GM12878 (cell line): ENCODE data around the gene AASDH. TPM values are rescaled to one million over a fixed set of nuclear protein-coding genes. Genes with fewer than 3 reads are reported as not detected.
A peak's percentile ranks its signal among the peaks of the same experiment; 100 is the strongest.

Experiments
- CHD2 ChIP-seq: IDR thresholded peaks from 2 replicates; pipeline ENCODE4 v1.6.1; 2011; ENCODE audit warnings: low read depth, low read length, improper control_type of control experiment, borderline replicate concordance
- CREB1 ChIP-seq: IDR thresholded peaks from 2 replicates; pipeline ENCODE4 v1.6.1; 2012; ENCODE audit warnings: low read depth, mild to moderate bottlenecking, inconsistent platforms
- HDGF ChIP-seq: fragments of 450-650 bp; IDR thresholded peaks from 2 replicates; pipeline ENCODE4 v1.6.1; 2016; ENCODE audit warnings: antibody characterized with exemption
- MLLT1 ChIP-seq: fragments of 450-650 bp; IDR thresholded peaks from 2 replicates; pipeline ENCODE4 v1.6.1; 2016; ENCODE audit warnings: mild to moderate bottlenecking
- NBN ChIP-seq: fragments of 450-650 bp; IDR thresholded peaks from 2 replicates; pipeline ENCODE4 v1.6.1; 2016
- PAX5 ChIP-seq: IDR thresholded peaks from 2 replicates; pipeline ENCODE4 v1.6.1; 2011; ENCODE audit warnings: low read depth, low read length, borderline replicate concordance
- PAX8 ChIP-seq: fragments of 450-650 bp; IDR thresholded peaks from 2 replicates; pipeline ENCODE4 v1.6.1; 2017; ENCODE audit warnings: mild to moderate bottlenecking, moderate library complexity
- POLR2A ChIP-seq: IDR thresholded peaks from 2 replicates; pipeline ENCODE4 v1.6.1; 2011; ENCODE audit warnings: low read depth, mild to moderate bottlenecking, low read length
- RBBP5 ChIP-seq: fragments of 200-600 bp; sonication (generic); conservative IDR thresholded peaks from 2 replicates; pipeline ENCODE4 v1.6.1; 2016
- SMAD1 ChIP-seq: fragments of 450-650 bp; IDR thresholded peaks from 2 replicates; pipeline ENCODE4 v1.6.1; 2018; ENCODE audit warnings: mild to moderate bottlenecking, low read depth; ENCODE audit not compliant: partially characterized antibody
- SMARCA5 ChIP-seq: fragments of 450-650 bp; IDR thresholded peaks from 2 replicates; pipeline ENCODE4 v1.6.1; 2017; ENCODE audit warnings: mild to moderate bottlenecking
- SMC3 ChIP-seq: IDR thresholded peaks from 2 replicates; pipeline ENCODE4 v1.6.1; 2011; ENCODE audit warnings: low read length, improper control_type of control experiment, borderline replicate concordance
- STAT3 ChIP-seq: IDR thresholded peaks from 2 replicates; pipeline ENCODE4 v1.6.1; 2011; ENCODE audit warnings: low read depth, low read length, improper control_type of control experiment
- TBL1XR1 ChIP-seq: IDR thresholded peaks from 2 replicates; pipeline ENCODE4 v1.6.1; 2012; ENCODE audit warnings: low read depth, low read length, improper control_type of control experiment
- ZNF384 ChIP-seq: IDR thresholded peaks from 2 replicates; pipeline ENCODE4 v1.6.1; 2012; ENCODE audit warnings: low read depth, mild to moderate bottlenecking, low read length, improper control_type of control experiment, borderline replicate concordance
- ZNF622 ChIP-seq: fragments of 450-650 bp; IDR thresholded peaks from 2 replicates; pipeline ENCODE4 v1.6.1; 2017; ENCODE audit warnings: mild to moderate bottlenecking, inconsistent platforms
- ZZZ3 ChIP-seq: IDR thresholded peaks from 2 replicates; pipeline ENCODE4 v1.6.1; 2011; ENCODE audit warnings: low read depth; ENCODE audit not compliant: control insufficient read depth, insufficient read length
- polyA plus RNA-seq, 11 experiments: library from polyadenylated mRNA; depleted of rRNA in 4 of 11; unstranded in 6 of 11; stranded (reverse) in 5 of 11; fragments of >200 nt; fragmentation: Nextera tagmentation in 4 of 11; fragmentation: Illumina TruSeq in 1 of 11; extraction: Ambion mirVana in 4 of 11; extraction: Trizol in 1 of 11; gene quantifications; 1 replicate in 1 of 11; 2 replicates in 10 of 11; pipeline versions ENCODE4 v1.2.1 to v1.2.3, GENCODE V29; 2011 to 2016; ENCODE audit warnings: inconsistent platforms in 2 of 11, missing spikeins in 2 of 11, low read depth in 1 of 11
- total RNA-seq, 4 experiments: library from RNA; depleted of rRNA in 3 of 4; stranded (reverse); fragments of >200 nt in 3 of 4; fragmentation: Illumina TruSeq in 1 of 4; extraction: Trizol in 1 of 4; gene quantifications; 2 replicates each; pipeline versions ENCODE4 v1.2.1 to v1.2.3, GENCODE V29; 2013 to 2021
- TF ChIP-seq, protein P1 (sequence below): fragments of 450-650 bp; IDR thresholded peaks from 2 replicates; pipeline ENCODE4 v1.6.1; 2018; ENCODE audit warnings: mild to moderate bottlenecking, low read depth, moderate library complexity; ENCODE audit not compliant: partially characterized antibody
- TF ChIP-seq, protein P2 (sequence below): fragments of 150-350 bp; IDR thresholded peaks from 2 replicates; pipeline ENCODE4 v1.6.1; 2016; ENCODE audit warnings: low read depth, low read length
- TF ChIP-seq, protein P3 (sequence below): IDR thresholded peaks from 2 replicates; pipeline ENCODE4 v1.6.1; 2012; ENCODE audit warnings: low read depth, low read length, improper control_type of control experiment

Gene AASDH
- total and polyA plus RNA-seq, 10 of the 15 experiments (the other 5 are each of a cell fraction or from before 2014, with no cell fraction given) = 7.3 to 19.1 (median 11.3) TPM

GRCh38 chr4:56387023-56388001 is at the start of gene AASDH (continued):
- TF ChIP-seq, protein P1, sequence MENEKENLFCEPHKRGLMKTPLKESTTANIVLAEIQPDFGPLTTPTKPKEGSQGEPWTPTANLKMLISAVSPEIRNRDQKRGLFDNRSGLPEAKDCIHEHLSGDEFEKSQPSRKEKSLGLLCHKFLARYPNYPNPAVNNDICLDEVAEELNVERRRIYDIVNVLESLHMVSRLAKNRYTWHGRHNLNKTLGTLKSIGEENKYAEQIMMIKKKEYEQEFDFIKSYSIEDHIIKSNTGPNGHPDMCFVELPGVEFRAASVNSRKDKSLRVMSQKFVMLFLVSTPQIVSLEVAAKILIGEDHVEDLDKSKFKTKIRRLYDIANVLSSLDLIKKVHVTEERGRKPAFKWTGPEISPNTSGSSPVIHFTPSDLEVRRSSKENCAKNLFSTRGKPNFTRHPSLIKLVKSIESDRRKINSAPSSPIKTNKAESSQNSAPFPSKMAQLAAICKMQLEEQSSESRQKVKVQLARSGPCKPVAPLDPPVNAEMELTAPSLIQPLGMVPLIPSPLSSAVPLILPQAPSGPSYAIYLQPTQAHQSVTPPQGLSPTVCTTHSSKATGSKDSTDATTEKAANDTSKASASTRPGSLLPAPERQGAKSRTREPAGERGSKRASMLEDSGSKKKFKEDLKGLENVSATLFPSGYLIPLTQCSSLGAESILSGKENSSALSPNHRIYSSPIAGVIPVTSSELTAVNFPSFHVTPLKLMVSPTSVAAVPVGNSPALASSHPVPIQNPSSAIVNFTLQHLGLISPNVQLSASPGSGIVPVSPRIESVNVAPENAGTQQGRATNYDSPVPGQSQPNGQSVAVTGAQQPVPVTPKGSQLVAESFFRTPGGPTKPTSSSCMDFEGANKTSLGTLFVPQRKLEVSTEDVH = peak; percentile 78
- TF ChIP-seq CREB1 (peak; percentile 100), PAX5 (0 out of 2 replicates have a peak, but pooled peaks have one; percentile 3), ZZZ3 (no peak), NBN (peak; percentile 99), HDGF (peak; percentile 63; the same call in 1 of the 2 replicates), MLLT1 (peak; percentile 26), STAT3 (0 out of 2 replicates have a peak, but pooled peaks have one; percentile 43), SMC3 (no peak), CHD2 (0 out of 2 replicates have a peak, but pooled peaks have one; percentile 59), TBL1XR1 (peak; percentile 17; the same call in 1 of the 2 replicates), SMARCA5 (peak; percentile 54; the same call in 1 of the 2 replicates), PAX8 (no peak), POLR2A (peak; percentile 97), ZNF384 (no peak; the same call in 1 of the 2 replicates), RBBP5 (peak; percentile 67; the same call in 1 of the 2 replicates), ZNF622 (no peak), SMAD1 (no peak)
- TF ChIP-seq, protein P2, sequence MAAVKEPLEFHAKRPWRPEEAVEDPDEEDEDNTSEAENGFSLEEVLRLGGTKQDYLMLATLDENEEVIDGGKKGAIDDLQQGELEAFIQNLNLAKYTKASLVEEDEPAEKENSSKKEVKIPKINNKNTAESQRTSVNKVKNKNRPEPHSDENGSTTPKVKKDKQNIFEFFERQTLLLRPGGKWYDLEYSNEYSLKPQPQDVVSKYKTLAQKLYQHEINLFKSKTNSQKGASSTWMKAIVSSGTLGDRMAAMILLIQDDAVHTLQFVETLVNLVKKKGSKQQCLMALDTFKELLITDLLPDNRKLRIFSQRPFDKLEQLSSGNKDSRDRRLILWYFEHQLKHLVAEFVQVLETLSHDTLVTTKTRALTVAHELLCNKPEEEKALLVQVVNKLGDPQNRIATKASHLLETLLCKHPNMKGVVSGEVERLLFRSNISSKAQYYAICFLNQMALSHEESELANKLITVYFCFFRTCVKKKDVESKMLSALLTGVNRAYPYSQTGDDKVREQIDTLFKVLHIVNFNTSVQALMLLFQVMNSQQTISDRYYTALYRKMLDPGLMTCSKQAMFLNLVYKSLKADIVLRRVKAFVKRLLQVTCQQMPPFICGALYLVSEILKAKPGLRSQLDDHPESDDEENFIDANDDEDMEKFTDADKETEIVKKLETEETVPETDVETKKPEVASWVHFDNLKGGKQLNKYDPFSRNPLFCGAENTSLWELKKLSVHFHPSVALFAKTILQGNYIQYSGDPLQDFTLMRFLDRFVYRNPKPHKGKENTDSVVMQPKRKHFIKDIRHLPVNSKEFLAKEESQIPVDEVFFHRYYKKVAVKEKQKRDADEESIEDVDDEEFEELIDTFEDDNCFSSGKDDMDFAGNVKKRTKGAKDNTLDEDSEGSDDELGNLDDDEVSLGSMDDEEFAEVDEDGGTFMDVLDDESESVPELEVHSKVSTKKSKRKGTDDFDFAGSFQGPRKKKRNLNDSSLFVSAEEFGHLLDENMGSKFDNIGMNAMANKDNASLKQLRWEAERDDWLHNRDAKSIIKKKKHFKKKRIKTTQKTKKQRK = no peak
- TF ChIP-seq, protein P3, sequence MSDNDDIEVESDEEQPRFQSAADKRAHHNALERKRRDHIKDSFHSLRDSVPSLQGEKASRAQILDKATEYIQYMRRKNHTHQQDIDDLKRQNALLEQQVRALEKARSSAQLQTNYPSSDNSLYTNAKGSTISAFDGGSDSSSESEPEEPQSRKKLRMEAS = peak; percentile 92
